Bronchial smooth muscle cell (primary cell): ENCODE measurements around the gene NCR2. TPM values are rescaled to one million over a fixed set of nuclear protein-coding genes. Genes with fewer than 3 reads are reported as not detected.

Experiments used
- total RNA-seq: library from RNA; depleted of rRNA; stranded (reverse); fragments of >200 nt; gene quantifications from 2 replicates; pipeline ENCODE4 v1.2.1, GENCODE V29; 2014

The NCR2 gene, protein sequence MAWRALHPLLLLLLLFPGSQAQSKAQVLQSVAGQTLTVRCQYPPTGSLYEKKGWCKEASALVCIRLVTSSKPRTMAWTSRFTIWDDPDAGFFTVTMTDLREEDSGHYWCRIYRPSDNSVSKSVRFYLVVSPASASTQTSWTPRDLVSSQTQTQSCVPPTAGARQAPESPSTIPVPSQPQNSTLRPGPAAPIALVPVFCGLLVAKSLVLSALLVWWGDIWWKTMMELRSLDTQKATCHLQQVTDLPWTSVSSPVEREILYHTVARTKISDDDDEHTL
- total RNA-seq, result not detected in 2 replicates

DNA sequence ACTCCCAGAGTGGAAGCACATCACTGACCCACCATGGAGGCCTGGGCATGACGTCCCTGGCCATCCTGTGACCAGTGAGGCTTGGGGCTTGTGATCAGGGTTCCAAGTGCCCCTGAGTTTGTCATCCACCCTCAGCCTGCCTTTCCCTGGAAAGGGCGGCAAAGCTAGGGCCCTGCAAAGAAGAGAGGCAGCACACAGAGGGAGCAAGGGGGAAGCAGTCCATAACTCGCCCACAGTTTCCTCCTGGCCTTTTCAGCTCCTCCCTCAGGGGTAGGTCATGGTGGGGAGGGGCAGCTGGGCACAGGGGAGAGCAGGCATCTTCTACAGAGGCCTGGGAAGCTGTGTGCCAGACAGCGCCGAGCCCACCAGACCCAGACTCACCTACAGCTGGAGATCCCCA lies at the start of gene NCR2:
Gene NCR2, plus strand, starts transcription at position 313 of the 400 bp plus-strand sequence. CDS start 269 bp downstream, outside the sequence.

DNA sequence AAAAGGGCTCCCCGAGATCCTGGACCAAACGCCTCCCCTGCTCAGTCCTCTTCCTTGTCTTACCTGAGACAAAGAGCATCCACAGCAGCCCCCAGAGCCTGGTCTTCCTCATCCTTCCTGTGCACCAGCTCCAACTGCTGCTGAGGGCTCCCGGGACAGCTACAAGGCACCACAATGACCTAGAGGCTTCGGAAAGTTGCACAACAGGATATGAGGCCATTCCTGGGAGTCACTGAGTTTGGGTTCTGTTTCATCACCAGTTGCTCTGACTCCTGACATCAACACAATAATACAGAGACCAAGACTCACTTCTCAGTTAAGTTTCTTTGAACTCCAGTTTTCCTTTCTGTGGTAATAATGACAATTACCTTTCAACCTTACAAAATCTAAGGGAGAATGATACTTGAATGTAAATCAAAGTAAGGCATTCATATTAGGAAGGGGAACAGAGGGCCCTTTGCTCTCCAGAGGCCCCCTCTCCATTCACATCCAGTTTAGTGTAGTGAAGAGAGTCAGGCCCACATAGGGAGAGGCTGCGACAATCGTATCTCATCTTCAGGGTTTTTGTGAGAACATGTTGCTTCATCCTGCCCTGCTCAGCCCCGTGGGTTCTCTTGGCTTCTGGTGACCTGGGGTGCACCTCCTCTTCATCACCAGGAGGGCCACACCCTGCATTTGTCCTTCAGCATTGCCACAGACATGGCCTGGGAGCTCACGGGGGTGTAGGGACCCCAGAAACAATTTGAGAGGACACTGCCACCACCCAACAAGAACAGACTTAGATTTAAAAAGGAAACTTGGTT lies 48.7 kb upstream of the NCR2 start, which contains the start of gene TREM1:
Gene TREM1, minus strand, starts transcription at position 139 of the 803 bp plus-strand sequence. Its CDS starts 27 bp downstream, at position 112.

Other genes starting within 250 kb of the NCR2 start
- not detected in 2 replicates for gene TREML1, start 181.3 kb upstream of the NCR2 start, total RNA-seq
- gene TREM2, start 172.5 kb upstream of the NCR2 start, total RNA-seq, result 0.09 TPM in 1 of 2 replicates, not detected in the other
- gene TREML2, start 134.5 kb upstream of the NCR2 start, total RNA-seq, result under 0.01 TPM in 1 of 2 replicates, not detected in the other
- gene TREML4, start 107.3 kb upstream of the NCR2 start, total RNA-seq, result not detected in 2 replicates
- gene TREM1, start 48.9 kb upstream of the NCR2 start, total RNA-seq, result 0.16 TPM in 1 of 2 replicates, not detected in the other
- gene FOXP4, start 210.8 kb downstream of the NCR2 start, total RNA-seq, result 1.0 and 1.1 TPM in 2 replicates